Hepatocyte (in vitro differentiated cells): Measurements from ENCODE around the gene FAM83F.

ENCODE experiments used
- CTCF ChIP-seq: fragments of 200-600 bp; sonication (generic); IDR thresholded peaks from 2 replicates; pipeline ENCODE4 v1.5.1; 2016; ENCODE audit warnings: antibody characterized with exemption, mild to moderate bottlenecking; ENCODE audit not compliant: poor library complexity
- EZH2 ChIP-seq: fragments of 200-600 bp; sonication (generic); IDR thresholded peaks from 2 replicates; pipeline ENCODE4 v1.6.1; 2016; ENCODE audit warnings: antibody characterized with exemption, mild to moderate bottlenecking, borderline replicate concordance
- EZH2phosphoT487 ChIP-seq: fragments of 200-600 bp; sonication (generic); IDR thresholded peaks from one replicate; pipeline ENCODE4 v1.6.1; 2018; ENCODE audit warnings: antibody characterized with exemption, mild to moderate bottlenecking, low read depth, moderate library complexity; ENCODE audit not compliant: unreplicated experiment, severe bottlenecking

GRCh38 chr22:39956932-39957664, 37.7 kb upstream of the FAM83F start:
- TF ChIP-seq EZH2phosphoT487 (no peak), EZH2 (no peak), CTCF (no peak)
